ENCODE measurements around the gene SMARCD3.

SMARCD3 gene

GRCh38 chr7:151248346-151249033 is at the start of gene SMARCD3:
TSS of gene SMARCD3 (minus strand) at chr7:151248694. CDS start at chr7:151248562, 132 bp downstream.
- no peak for TF ChIP-seq CTCF (IDR thresholded peaks at IDR 0.05; ENCODE audit: extremely low read depth, insufficient read depth, missing control alignments)
- DNase-seq (ENCODE audit: low spot score) = no peak
- in situ Hi-C loops (cut with MboI; ENCODE audit: low pct_unique_long_range_greater_than_20kb, low sequenced_read_pairs, unreplicated experiment) = no loop called here

GRCh38 chr7:151296202-151296992 is 47.9 kb upstream of the SMARCD3 start:
- DNase-seq (ENCODE audit: low spot score) = no peak
- no peak for TF ChIP-seq CTCF (IDR thresholded peaks at IDR 0.05; ENCODE audit: extremely low read depth, insufficient read depth, missing control alignments)
- in situ Hi-C loops (cut with MboI; ENCODE audit: low pct_unique_long_range_greater_than_20kb, low sequenced_read_pairs, unreplicated experiment) = no loop called here

- TF ChIP-seq CTCF (IDR thresholded peaks at IDR 0.05; ENCODE audit: extremely low read depth, insufficient read depth, missing control alignments) = no peak
- DNase-seq (ENCODE audit: low spot score) = no peak
- in situ Hi-C loops (cut with MboI; ENCODE audit: low pct_unique_long_range_greater_than_20kb, low sequenced_read_pairs, unreplicated experiment) = no loop called here
Measured at GRCh38 chr7:151292850-151293249, 44.4 kb upstream of the SMARCD3 start.

- DNase-seq (ENCODE audit: low spot score) = no peak
- TF ChIP-seq CTCF (IDR thresholded peaks at IDR 0.05; ENCODE audit: extremely low read depth, insufficient read depth, missing control alignments) = no peak
- in situ Hi-C loops (cut with MboI; ENCODE audit: low pct_unique_long_range_greater_than_20kb, low sequenced_read_pairs, unreplicated experiment) = no loop called here
Measured at GRCh38 chr7:151291206-151291605, 42.7 kb upstream of the SMARCD3 start.

- no peak for DNase-seq (ENCODE audit: low spot score)
- in situ Hi-C loops (cut with MboI; ENCODE audit: low pct_unique_long_range_greater_than_20kb, low sequenced_read_pairs, unreplicated experiment) = no loop called here
- TF ChIP-seq CTCF (IDR thresholded peaks at IDR 0.05; ENCODE audit: extremely low read depth, insufficient read depth, missing control alignments) = no peak
Measured at GRCh38 chr7:151290355-151290760, 41.9 kb upstream of the SMARCD3 start.

GRCh38 chr7:151289891-151290290 is 41.4 kb upstream of the SMARCD3 start:
- no peak for DNase-seq (ENCODE audit: low spot score)
- TF ChIP-seq CTCF (IDR thresholded peaks at IDR 0.05; ENCODE audit: extremely low read depth, insufficient read depth, missing control alignments) = no peak
- in situ Hi-C loops (cut with MboI; ENCODE audit: low pct_unique_long_range_greater_than_20kb, low sequenced_read_pairs, unreplicated experiment) = no loop called here

All from GM13977 (cell line).